Lower leg skin (tissue), 4 donors: Measurements from ENCODE around the gene FSTL5. TPM values are rescaled to one million over a fixed set of nuclear protein-coding genes. Genes with fewer than 3 reads are reported as not detected.

Experiments used
- DNase-seq, 2 donors: peaks; one replicate each; pipeline ENCODE4 v3.0.0-alpha.2; 2019; ENCODE audit warnings: low spot score in 2 of 2
- H3K4me3 ChIP-seq: fragments of 200-600 bp; sonication (generic); 2 replicates; pipeline ENCODE4 v1.5.1; 2017; ENCODE audit warnings: mild to moderate bottlenecking, low read depth; ENCODE audit not compliant: poor library complexity, severe bottlenecking
- POLR2A ChIP-seq, 2 donors: fragments of 450-650 bp; IDR thresholded peaks; one replicate each; pipeline ENCODE4 v1.6.1; 2016 to 2017; ENCODE audit warnings: antibody characterized with exemption in 2 of 2, mild to moderate bottlenecking in 1 of 2, moderate library complexity in 1 of 2
- WGBS, 2 donors: methylation state at CpG; one replicate each; pipeline ENCODE4 v1.1.5; 2018; 5-methylcytosine and 5-hydroxymethylcytosine counted together
- intact Hi-C: fragments of 100-400 bp; cut with DNase I; formaldehyde crosslinking; loops from one replicate; pipeline ENCODE4 v1.15.0; 2023; ENCODE audit warnings: low total_unique reads
- total RNA-seq, 4 donors: library from RNA; depleted of rRNA; stranded (reverse); fragments of >200 nt; gene quantifications; one replicate each; pipeline ENCODE4 v1.1.0, GENCODE V29; 2016
- TF ChIP-seq, protein P1 (sequence below), 3 donors: fragments of 450-650 bp; IDR thresholded peaks; one replicate each; pipeline ENCODE4 v1.5.1; 2016; ENCODE audit warnings: antibody characterized with exemption in 3 of 3, mild to moderate bottlenecking in 3 of 3, moderate library complexity in 2 of 3

FSTL5 gene
- total RNA-seq, 4 donors from 2014 or later = not detected

DNA sequence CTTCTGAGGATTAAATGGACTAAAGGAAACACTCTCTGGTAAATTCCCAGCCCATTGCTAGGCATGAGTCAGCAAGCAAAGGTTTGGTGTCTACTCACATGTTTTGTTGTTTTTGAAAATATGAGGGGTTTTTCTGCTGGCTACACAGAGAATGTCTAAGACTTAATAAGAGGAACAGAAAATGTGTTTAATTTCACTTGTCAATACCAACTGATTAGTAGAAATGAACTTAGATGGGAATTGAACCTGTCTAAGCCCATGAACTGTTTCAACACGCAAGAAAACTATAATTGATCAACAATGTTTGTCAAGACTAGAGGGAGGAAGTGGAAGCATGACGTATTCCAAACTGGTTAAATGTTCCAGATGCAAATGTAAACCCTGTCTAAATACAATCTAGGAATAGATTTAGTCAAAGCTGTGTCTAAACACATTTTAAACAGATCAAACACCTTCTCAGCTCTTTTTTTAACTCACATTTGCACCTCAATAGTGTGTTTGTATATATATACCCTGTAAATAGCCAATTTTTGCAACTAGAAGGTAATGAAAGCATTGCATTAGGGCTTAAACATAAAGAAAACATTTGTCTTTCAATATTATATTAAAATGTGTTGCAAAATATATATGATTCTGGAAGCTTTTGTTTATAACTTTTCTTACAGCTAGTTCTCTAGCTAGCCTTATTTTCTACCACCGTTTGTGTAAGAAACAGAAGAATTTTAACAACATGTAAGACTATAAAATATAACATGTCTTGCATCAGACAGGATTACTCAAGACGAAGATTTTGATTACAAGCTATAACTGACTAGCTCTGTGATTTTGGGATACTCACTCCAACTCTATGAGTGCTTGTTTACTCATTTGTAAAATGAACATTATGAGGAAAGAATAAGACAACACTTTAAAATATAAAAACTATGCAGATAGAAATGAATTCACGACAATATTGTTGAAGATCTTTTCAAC lies 607.8 kb downstream of the FSTL5 start:
- H3K4me3 ChIP-seq = no peak overlapping the region
- intact Hi-C loops = no loop called here
- 66 to 69% methylated on average over 5 of the region's 5 CpGs for WGBS, 2 donors
- DNase-seq = no peak
- TF ChIP-seq POLR2A (IDR thresholded peaks at IDR 0.05) = no peak
- TF ChIP-seq, protein P1, sequence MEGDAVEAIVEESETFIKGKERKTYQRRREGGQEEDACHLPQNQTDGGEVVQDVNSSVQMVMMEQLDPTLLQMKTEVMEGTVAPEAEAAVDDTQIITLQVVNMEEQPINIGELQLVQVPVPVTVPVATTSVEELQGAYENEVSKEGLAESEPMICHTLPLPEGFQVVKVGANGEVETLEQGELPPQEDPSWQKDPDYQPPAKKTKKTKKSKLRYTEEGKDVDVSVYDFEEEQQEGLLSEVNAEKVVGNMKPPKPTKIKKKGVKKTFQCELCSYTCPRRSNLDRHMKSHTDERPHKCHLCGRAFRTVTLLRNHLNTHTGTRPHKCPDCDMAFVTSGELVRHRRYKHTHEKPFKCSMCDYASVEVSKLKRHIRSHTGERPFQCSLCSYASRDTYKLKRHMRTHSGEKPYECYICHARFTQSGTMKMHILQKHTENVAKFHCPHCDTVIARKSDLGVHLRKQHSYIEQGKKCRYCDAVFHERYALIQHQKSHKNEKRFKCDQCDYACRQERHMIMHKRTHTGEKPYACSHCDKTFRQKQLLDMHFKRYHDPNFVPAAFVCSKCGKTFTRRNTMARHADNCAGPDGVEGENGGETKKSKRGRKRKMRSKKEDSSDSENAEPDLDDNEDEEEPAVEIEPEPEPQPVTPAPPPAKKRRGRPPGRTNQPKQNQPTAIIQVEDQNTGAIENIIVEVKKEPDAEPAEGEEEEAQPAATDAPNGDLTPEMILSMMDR (IDR thresholded peaks at IDR 0.05) = no peak

DNA sequence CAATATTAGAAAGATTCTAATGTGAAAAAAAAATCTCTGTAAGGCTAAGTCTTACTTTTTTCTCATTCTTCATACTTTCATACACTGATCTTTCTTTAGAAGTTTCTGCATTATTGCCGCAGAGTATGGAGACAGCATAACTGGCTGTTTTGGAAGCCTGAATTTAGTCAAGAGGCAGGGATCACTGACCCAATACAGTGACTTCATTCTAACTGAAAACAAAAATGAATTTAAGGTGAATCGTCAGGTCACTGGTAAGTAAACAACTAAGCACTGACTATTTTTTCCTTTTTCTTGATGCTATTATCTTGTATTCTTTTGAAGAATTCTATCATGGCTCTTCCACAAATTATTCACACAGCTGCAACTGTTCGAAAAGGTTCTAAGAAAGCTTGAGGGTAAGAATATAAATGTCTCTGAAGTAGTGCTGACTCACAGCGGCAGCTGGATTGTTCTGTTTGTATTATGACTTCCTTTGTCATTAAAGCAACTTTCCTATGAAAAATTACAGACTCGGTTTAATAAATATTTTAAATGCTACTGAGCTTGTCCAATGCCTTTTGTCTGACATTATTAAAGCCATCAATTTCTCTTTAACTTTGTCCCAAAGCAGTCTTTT lies 609.3 kb downstream of the FSTL5 start:
- no peak for DNase-seq
- H3K4me3 ChIP-seq = no peak overlapping the region
- TF ChIP-seq, protein P1 (IDR thresholded peaks at IDR 0.05) = no peak
- no peak for TF ChIP-seq POLR2A (IDR thresholded peaks at IDR 0.05)
- intact Hi-C loops = no loop called here
- WGBS, 2 donors = 36 to 37% methylated on average over 5 of the region's 5 CpGs

DNA sequence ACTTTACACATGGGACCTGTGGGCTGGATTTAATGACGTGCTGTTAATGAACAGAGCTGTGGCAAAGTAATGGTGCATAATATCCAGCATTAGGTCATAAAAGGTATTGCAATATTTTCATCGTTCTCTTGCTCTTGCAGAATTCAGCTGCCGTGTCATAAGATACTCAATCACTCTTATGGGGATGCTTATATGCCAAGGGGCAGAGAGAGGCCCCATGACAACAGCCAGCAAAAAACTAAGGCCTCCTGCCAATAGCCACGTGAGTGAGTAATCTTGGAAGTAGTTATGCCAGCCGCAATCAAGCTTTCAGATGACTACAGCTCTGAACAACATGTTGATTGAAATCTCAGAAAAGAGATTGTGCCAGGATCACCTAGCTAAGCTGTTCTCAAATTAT lies 616.9 kb downstream of the FSTL5 start:
- DNase-seq = no peak
- H3K4me3 ChIP-seq = no peak overlapping the region
- TF ChIP-seq, protein P1 (IDR thresholded peaks at IDR 0.05) = no peak
- no peak for TF ChIP-seq POLR2A (IDR thresholded peaks at IDR 0.05)
- intact Hi-C loops = no loop called here
- WGBS, 2 donors = 60 to 66% methylated on average over 5 of the region's 5 CpGs

DNA sequence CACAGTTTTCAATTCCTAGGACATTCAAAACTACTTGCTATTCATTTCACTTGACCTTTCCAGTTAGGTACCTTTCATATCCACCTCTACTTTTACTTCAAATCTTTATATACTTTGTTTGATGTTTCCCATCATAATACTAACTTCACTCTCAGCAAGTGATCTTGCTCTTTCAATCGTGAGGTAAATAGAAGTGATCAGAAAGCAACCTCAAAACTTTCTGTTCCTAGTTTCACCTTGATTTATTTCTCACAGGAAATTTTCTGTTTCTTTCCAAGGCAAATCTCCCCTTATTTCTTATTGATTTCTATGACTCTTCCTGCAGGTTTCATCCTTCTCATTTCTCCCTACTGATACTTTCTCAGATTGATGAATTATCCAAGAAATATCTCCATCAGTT lies 623.5 kb downstream of the FSTL5 start:
- intact Hi-C loops = no loop called here
- 81 to 83% methylated on average over 1 of the region's 1 CpG for WGBS, 2 donors
- DNase-seq = no peak
- no peak for TF ChIP-seq POLR2A (IDR thresholded peaks at IDR 0.05)
- TF ChIP-seq, protein P1 (IDR thresholded peaks at IDR 0.05) = no peak
- H3K4me3 ChIP-seq = no peak overlapping the region

DNA sequence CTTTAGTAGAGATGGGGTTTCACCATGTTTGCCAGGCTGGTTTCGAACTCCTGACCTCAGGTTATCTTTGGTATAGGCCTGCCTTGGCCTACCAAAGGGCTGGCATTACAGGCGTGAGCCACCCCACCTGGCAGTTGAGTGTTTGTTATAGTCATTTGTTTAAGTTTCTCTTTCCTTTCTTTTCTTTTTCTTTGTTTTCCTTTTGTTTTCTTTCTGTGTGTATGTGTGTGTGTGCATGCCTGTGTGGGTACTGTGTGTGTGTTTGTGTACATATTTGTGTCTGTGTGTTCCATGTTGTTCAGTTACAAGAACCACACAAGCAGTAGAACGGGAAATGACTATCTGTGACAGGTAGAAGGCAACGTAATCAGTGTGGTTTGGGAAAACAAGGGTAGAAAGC lies 624.9 kb downstream of the FSTL5 start:
- TF ChIP-seq, protein P1 (IDR thresholded peaks at IDR 0.05) = no peak
- TF ChIP-seq POLR2A (IDR thresholded peaks at IDR 0.05) = no peak
- intact Hi-C loops = no loop called here
- 85 to 90% methylated on average over 4 of the region's 4 CpGs for WGBS, 2 donors
- no peak overlapping the region for H3K4me3 ChIP-seq
- no peak for DNase-seq
